Measurements from ENCODE around the gene TLR8.

DNA sequence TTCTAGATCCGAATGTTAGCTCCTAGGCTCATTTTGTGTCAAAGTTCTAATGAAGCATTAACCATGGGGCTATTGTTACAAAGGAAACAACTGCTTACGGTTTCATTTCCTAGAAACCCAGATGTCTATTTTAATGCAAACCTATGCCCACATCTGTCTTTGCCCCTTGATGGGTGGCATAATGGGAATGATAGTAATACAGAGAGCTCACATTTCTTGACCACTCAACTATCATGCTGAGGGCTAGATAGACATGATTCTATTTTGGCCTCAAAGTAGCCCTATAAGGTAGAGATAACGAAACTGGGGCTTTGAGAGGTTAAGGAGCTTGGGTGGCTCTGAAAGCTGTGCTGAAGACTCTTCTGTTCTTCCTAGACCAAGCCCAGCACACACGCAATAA, 37.7 kb upstream of the TLR8 start:
- TF ChIP-seq, protein P1, sequence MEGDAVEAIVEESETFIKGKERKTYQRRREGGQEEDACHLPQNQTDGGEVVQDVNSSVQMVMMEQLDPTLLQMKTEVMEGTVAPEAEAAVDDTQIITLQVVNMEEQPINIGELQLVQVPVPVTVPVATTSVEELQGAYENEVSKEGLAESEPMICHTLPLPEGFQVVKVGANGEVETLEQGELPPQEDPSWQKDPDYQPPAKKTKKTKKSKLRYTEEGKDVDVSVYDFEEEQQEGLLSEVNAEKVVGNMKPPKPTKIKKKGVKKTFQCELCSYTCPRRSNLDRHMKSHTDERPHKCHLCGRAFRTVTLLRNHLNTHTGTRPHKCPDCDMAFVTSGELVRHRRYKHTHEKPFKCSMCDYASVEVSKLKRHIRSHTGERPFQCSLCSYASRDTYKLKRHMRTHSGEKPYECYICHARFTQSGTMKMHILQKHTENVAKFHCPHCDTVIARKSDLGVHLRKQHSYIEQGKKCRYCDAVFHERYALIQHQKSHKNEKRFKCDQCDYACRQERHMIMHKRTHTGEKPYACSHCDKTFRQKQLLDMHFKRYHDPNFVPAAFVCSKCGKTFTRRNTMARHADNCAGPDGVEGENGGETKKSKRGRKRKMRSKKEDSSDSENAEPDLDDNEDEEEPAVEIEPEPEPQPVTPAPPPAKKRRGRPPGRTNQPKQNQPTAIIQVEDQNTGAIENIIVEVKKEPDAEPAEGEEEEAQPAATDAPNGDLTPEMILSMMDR (IDR thresholded peaks at IDR 0.05) = no peak
- TF ChIP-seq POLR2A (IDR thresholded peaks at IDR 0.05) = no peak

Data from lower leg skin (tissue), 3 donors.